ENCODE measurements around the gene RNF103. TPM values are rescaled to one million over a fixed set of nuclear protein-coding genes. Genes with fewer than 3 reads are reported as not detected.

The RNF103 gene
- total and polyA plus RNA-seq, 2 of the 8 experiments (the other 6 are each of a cell fraction or from before 2014, with no cell fraction given) = 3.3 to 7.4 TPM

GRCh38 chr2:86672027-86672545, 48.4 kb upstream of the RNF103 start:
- Histone ChIP-seq H2BK5ac (ENCODE audit: low read depth, low read length) (no peak overlapping the region), H2AK5ac (ENCODE audit: low read depth, low read length) (no peak overlapping the region), H2BK120ac (replicated peaks; ENCODE audit: low read depth, low read length) (no peak overlapping the region), H3K23me2 (ENCODE audit: low read depth, low read length) (no peaks in the 10 kb centered on the region), H3K4me1 (replicated peaks in 1 of 4; ENCODE audit: control insufficient read depth in 3 of 4, insufficient read depth in 4 of 4, low read length in 3 of 4) (no peaks in the 10 kb centered on the region), H3K4ac (replicated peaks; ENCODE audit: insufficient read length, low read depth, low read length) (no peak overlapping the region), H4K8ac (ENCODE audit: extremely low read depth, insufficient read depth, low read length) (no peak overlapping the region), H2BK12ac (ENCODE audit: low read depth, low read length) (no peak overlapping the region), H3K56ac (replicated peaks; ENCODE audit: insufficient read length, low read depth, low read length) (no peak overlapping the region), H3K23ac (ENCODE audit: insufficient read length) (no peak overlapping the region), H2BK20ac (ENCODE audit: low read length) (no peak overlapping the region), H3K36me3 (ENCODE audit: control insufficient read depth in 2 of 4, insufficient read depth in 4 of 4, low read length in 3 of 4) (no peaks in the 10 kb centered on the region), H3K79me1 (ENCODE audit: low read depth, low read length) (no peaks in the 10 kb centered on the region), H3K27ac (ENCODE audit: low read depth, low read length) (no peak overlapping the region), H3K4me2 (ENCODE audit: insufficient read depth in 1 of 2, low read depth in 2 of 2, low read length in 2 of 2) (no peak overlapping the region), H4K91ac (replicated peaks; ENCODE audit: insufficient read length, low read length) (no peak overlapping the region), H3K18ac (ENCODE audit: extremely low read depth, low read length) (no peak overlapping the region), H3K79me2 (ENCODE audit: control insufficient read depth in 1 of 2, insufficient read depth in 2 of 2, low read length in 2 of 2) (no peaks in the 10 kb centered on the region), H2BK15ac (ENCODE audit: low read length) (no peak overlapping the region), H3K9me3 (ENCODE audit: insufficient read depth in 2 of 2, low read depth in 1 of 2, low read length in 1 of 2) (no peaks in the 10 kb centered on the region), H3K4me3 (ENCODE audit: extremely low read depth in 1 of 4, insufficient read depth in 2 of 4, low read depth in 3 of 4, low read length in 4 of 4) (no peak overlapping the region), H4K5ac (ENCODE audit: insufficient read length, low read depth, low read length) (no peak overlapping the region), H4K20me1 (replicated peaks in 1 of 2; ENCODE audit: control insufficient read depth in 1 of 2, insufficient read depth in 2 of 2, low read length in 2 of 2) (no peaks in the 10 kb centered on the region), H3K27me3 (replicated peaks in 1 of 4; ENCODE audit: control insufficient read depth in 3 of 4, extremely low read depth in 1 of 4, insufficient read depth in 3 of 4, low read length in 3 of 4) (no peaks in the 10 kb centered on the region), H3K9ac (replicated peaks in 1 of 4; ENCODE audit: extremely low read depth in 1 of 4, low read depth in 3 of 4, low read length in 3 of 4) (no peak overlapping the region), H3K14ac (ENCODE audit: insufficient read length) (no peak overlapping the region), H2AFZ (ENCODE audit: low read length) (no peak overlapping the region)
- CTCF ChIA-PET (ENCODE audit: partially characterized antibody) = no interaction called here
- POLR2A ChIA-PET (ENCODE audit: partially characterized antibody) = no interaction called here
- FAIRE-seq (no peak), DNase-seq (ENCODE audit: low read depth in 1 of 2, low spot score in 2 of 2) (no peak)
- 96% methylated on average over 3 of the region's 3 CpGs; no CpG with 5 or more reads in 1 of the 2 experiments for WGBS, 2 experiments (ENCODE audit: extremely low coverage in 1 of 2, insufficient coverage in 1 of 2, insufficient read length in 1 of 2, insufficient replicate concordance in 2 of 2, low coverage in 1 of 2, low lambda C conversion rate in 2 of 2, missing lambda C conversion rate in 1 of 2)
- TF ChIP-seq MAX (IDR thresholded peaks at IDR 0.05) = no peak
- no peak for TF ChIP-seq EGR1 (IDR thresholded peaks at IDR 0.05; ENCODE audit: borderline replicate concordance, low read depth, low read length)
- TF ChIP-seq CBX8 (IDR thresholded peaks at IDR 0.05; ENCODE audit: borderline replicate concordance, low read depth, low read length) = no peak
- no peak for TF ChIP-seq CREB1 (IDR thresholded peaks at IDR 0.05)
- TF ChIP-seq RNF2 (IDR thresholded peaks at IDR 0.05; ENCODE audit: borderline replicate concordance, low read depth, low read length, missing control alignments, poor library complexity, severe bottlenecking) = no peak
- TF ChIP-seq SIRT6 (IDR thresholded peaks at IDR 0.05; ENCODE audit: low read length) = no peak
- TF ChIP-seq POLR2AphosphoS5 (IDR thresholded peaks at IDR 0.05; ENCODE audit: low read depth, low read length) = no peak
- no peak for TF ChIP-seq SIN3A (conservative IDR thresholded peaks at IDR 0.05 in 1 of 2, IDR thresholded peaks at IDR 0.05 in 1 of 2; ENCODE audit: low read depth in 1 of 2, low read length in 2 of 2)
- TF ChIP-seq GTF2F1 (IDR thresholded peaks at IDR 0.05; ENCODE audit: borderline replicate concordance, low read depth, low read length) = no peak
- no peak for TF ChIP-seq ATF2 (IDR thresholded peaks at IDR 0.05; ENCODE audit: low read length)
- no peak for TF ChIP-seq CHD2 (IDR thresholded peaks at IDR 0.05; ENCODE audit: low read length)
- no peak for TF ChIP-seq BRCA1 (IDR thresholded peaks at IDR 0.05; ENCODE audit: low read depth, low read length)

Measured in H1 (cell line).